Testis (tissue), 3 donors: ENCODE data around the gene SPATA24. TPM values are rescaled to one million over a fixed set of nuclear protein-coding genes. Genes with fewer than 3 reads are reported as not detected.
A peak's percentile ranks its signal among the peaks of the same experiment; 100 is the strongest.

Experiments
- DNase-seq: peaks from one replicate; pipeline ENCODE4 v3.0.0-alpha.2; 2019
- H3K27ac ChIP-seq, 2 donors: fragments of 200-600 bp; sonication (generic); one replicate each; pipeline ENCODE4 v1.5.1; 2019
- H3K27me3 ChIP-seq: fragments of 200-600 bp; sonication (generic); one replicate; pipeline ENCODE4 v1.5.1; 2019
- H3K36me3 ChIP-seq: fragments of 200-600 bp; sonication (generic); one replicate; pipeline ENCODE4 v1.5.1; 2017; ENCODE audit warnings: low read depth; ENCODE audit errors: missing control alignments
- H3K4me1 ChIP-seq: fragments of 200-600 bp; sonication (generic); one replicate; pipeline ENCODE4 v1.5.1; 2019
- H3K4me3 ChIP-seq, 2 donors: fragments of 200-600 bp; sonication (generic); one replicate each; pipeline ENCODE4 v1.5.1; 2017 to 2019
- H3K9me3 ChIP-seq: fragments of 200-600 bp; sonication (generic); one replicate; pipeline ENCODE4 v1.5.1; 2017
- POLR2A ChIP-seq: fragments of 450-650 bp; IDR thresholded peaks from one replicate; pipeline ENCODE4 v1.6.1; 2017; ENCODE audit warnings: antibody characterized with exemption, mild to moderate bottlenecking, moderate library complexity
- WGBS, 2 donors: methylation state at CpG; one replicate each; pipeline ENCODE4 v1.1.5; 2018; 5-methylcytosine and 5-hydroxymethylcytosine counted together
- intact Hi-C: fragments of 100-400 bp; cut with DNase I; formaldehyde crosslinking; loops from one replicate; pipeline ENCODE4 v1.15.1; 2023; ENCODE audit warnings: low total_unique reads
- polyA plus RNA-seq: library from polyadenylated mRNA; stranded (reverse); fragments of 350-450 nt; fragmentation: Illumina TruSeq; extraction: RNeasy Lipid Tissue Mini Kit (QIAGEN cat#74804); gene quantifications from one replicate; pipeline ENCODE4 v1.2.3, GENCODE V29; 2014; ENCODE audit warnings: low read depth, low replicate concordance; ENCODE audit not compliant: insufficient read depth
- total RNA-seq, 2 donors: library from RNA; depleted of rRNA; stranded (reverse); fragments of >200 nt; gene quantifications; one replicate each; pipeline ENCODE4 v1.2.3, GENCODE V29; 2016
- TF ChIP-seq, protein P1 (sequence below), 3 experiments: fragments of 450-650 bp in 2 of 3; fragments of 200-600 bp in 1 of 3; sonication (generic) in 1 of 3; IDR thresholded peaks; one replicate each; pipeline ENCODE4 v1.5.1; 2016 to 2019; ENCODE audit warnings: antibody characterized with exemption in 3 of 3, mild to moderate bottlenecking in 2 of 3, moderate library complexity in 1 of 3

The SPATA24 gene
- total and polyA plus RNA-seq, 3 donors from 2014 or later: 45.2 to 185 (median 94.6) TPM

DNA sequence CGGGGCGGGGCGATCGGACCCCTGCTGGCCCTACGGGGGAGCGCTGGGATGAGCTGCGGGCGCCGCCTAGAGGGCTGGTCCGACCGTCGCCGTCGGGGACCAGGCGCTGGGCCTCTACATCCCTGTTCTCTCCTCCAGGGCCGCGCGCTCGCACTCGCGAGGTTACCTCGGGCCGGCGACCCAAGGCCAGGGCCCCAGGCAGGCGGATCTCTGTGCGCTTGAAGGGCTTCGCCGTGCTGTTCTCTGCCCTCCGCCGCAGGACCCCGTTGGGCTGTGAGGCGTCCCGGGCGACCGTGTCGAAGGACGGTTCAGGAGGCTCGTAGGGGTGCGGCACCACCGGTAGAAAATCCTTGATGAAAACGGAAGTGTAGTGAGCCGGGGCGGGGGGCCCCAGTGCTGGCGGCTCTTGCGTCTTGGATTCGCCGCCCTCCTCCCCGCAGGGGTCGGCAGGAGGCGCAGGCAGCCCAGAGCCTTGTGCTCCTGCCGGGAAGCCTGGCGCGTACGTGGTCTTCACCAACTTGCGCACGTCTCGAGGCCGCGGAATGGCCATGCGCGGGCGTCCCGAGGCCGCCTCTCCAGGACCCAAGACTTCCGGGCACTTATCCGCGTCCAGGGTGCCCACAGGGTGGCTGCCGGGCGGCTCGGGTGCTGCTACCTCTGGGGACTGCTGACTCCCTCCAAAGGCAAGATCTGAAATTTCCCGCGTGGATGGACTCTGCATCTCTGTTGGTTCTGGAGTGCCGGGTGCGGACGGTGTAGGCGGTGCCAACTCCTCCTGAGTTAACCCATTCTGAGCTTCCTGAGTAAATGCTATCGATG lies 11.0 kb downstream of the SPATA24 start:
- peak; percentile 41 for DNase-seq
- 29 to 36% methylated on average over 39 to 57 of the region's 77 CpGs for WGBS, 2 donors
- H3K36me3 ChIP-seq: no peaks in the 10 kb centered on the region
- H3K27me3 ChIP-seq: no peaks in the 10 kb centered on the region
- peaks cover 8% of the 10 kb centered on the region for H3K4me1 ChIP-seq
- H3K27ac ChIP-seq: no peak overlapping the region
- no peak for TF ChIP-seq POLR2A
- TF ChIP-seq, protein P1, sequence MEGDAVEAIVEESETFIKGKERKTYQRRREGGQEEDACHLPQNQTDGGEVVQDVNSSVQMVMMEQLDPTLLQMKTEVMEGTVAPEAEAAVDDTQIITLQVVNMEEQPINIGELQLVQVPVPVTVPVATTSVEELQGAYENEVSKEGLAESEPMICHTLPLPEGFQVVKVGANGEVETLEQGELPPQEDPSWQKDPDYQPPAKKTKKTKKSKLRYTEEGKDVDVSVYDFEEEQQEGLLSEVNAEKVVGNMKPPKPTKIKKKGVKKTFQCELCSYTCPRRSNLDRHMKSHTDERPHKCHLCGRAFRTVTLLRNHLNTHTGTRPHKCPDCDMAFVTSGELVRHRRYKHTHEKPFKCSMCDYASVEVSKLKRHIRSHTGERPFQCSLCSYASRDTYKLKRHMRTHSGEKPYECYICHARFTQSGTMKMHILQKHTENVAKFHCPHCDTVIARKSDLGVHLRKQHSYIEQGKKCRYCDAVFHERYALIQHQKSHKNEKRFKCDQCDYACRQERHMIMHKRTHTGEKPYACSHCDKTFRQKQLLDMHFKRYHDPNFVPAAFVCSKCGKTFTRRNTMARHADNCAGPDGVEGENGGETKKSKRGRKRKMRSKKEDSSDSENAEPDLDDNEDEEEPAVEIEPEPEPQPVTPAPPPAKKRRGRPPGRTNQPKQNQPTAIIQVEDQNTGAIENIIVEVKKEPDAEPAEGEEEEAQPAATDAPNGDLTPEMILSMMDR (IDR thresholded peaks at IDR 0.05): peak; percentile 21 to 24 (median 22)
- peak overlapping the region; percentile 43 to 59 for H3K4me3 ChIP-seq
- H3K9me3 ChIP-seq: no peaks in the 10 kb centered on the region
- intact Hi-C loops: no loop called here

DNA sequence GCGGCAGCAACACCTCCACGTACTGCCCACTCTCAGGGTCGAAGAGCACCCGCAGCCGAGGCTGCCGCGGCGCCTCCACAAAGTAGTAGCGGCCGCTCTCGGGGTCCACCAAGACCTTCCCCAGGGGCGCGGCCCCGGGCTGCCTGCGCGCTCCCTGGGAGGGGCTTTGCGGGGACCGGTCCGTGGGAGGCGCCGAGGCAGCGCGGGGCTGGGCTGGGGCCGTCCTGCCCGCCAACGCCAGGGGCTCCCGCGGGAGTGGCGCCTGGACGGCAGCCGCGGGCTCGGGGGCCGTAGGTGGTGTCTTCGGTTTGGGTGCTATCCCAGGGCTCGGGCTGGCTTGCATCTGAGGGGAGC lies 11.6 kb downstream of the SPATA24 start:
- Histone ChIP-seq H3K9me3 (no peaks in the 10 kb centered on the region), H3K4me1 (peaks cover 8% of the 10 kb centered on the region), H3K27me3 (no peaks in the 10 kb centered on the region), H3K4me3 (peak overlapping the region; percentile 43 to 59), H3K27ac (no peak overlapping the region), H3K36me3 (no peaks in the 10 kb centered on the region)
- WGBS, 2 donors: 16 to 20% methylated on average over 8 to 34 of the region's 36 CpGs
- intact Hi-C loops: no loop called here
- DNase-seq: no peak
- TF ChIP-seq, protein P1 (IDR thresholded peaks at IDR 0.05): no peak
- TF ChIP-seq POLR2A: no peak

DNA sequence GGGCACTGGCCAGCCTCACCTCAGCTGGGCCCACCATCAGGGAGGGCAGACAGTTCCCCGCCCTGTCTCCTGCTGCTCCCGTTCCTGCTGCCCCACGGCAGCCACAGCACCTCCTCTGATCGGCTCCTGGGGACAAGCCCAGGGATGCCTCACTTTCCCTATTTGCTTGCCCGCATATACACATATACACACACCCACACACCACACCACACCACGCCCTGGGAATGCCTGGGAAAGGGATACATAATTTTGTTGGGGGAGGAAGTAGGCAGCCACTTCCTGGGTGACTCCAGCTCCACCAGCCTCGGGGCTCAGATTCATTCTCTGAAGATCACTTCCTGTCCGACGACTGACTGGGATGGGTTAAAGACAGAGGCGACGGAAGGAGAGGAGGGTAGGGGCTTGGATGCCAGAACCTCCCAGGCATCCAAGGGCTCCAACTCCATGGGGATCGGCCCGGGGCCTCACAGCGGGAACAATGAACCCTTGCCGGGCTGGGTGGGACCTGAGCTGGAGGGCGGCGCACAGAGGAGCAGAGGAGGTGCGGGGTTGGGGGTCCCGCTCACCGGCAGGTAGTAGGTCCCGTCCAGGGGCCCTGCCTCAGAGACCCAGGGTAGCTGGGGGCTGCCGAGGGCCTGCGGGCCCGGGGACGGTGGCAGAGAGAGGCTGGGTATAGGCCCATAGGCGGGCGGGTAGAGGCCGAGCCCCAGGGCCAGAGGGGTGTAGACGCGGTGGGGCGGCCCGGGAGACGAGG lies 12.1 kb downstream of the SPATA24 start:
- H3K4me3 ChIP-seq: peak overlapping the region; percentile 43 to 59
- H3K9me3 ChIP-seq: no peaks in the 10 kb centered on the region
- WGBS, 2 donors: 52 to 58% methylated on average over 20 to 33 of the region's 33 CpGs
- peaks cover 8% of the 10 kb centered on the region for H3K4me1 ChIP-seq
- TF ChIP-seq, protein P1 (IDR thresholded peaks at IDR 0.05): no peak
- no peak for DNase-seq
- intact Hi-C loops: no loop called here
- H3K27me3 ChIP-seq: no peaks in the 10 kb centered on the region
- H3K27ac ChIP-seq: no peak overlapping the region
- no peaks in the 10 kb centered on the region for H3K36me3 ChIP-seq

DNA sequence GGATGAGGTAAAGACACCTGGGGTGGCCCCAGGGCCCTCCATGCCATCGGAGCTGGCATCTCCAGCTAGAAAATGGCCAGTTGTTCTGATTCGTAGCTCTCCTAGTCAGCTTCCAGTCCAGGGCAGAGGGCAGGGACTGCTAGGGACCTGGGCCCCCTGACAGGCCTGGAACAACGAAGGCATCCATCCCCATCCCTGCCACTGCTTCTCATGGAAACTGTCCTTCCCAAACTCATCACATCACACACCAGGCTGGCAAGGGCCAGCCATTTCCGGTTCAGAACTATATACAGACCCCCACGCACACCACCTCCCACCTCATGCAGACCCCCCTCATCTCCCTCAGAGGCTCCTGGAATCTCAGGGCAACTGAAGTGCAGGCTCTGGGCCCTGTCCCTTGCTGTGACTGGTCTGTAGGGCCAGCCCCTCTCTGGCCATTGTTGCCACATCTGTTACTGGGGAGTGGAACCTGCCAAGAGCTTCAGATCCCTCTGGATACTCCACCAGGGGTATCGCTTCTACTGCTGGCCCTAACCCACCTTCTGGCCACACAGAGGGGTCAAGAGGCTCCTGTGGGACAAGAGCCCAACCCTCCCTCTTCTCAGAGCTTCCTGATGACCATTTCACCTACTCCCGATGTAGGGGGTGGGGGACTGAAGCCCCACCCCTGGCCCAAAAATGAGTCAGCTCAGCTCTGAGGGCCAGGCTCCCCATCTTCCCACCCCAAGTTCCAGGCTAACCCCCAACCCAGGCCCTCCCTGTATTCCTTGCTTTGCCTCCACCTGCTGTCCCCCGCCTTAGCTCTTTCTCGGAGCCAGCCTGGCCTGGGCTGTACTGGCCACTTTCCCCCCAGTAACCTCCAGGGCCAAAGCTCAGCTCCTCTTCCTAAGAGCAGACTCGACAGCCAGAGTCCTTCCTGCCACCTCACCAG lies 13.0 kb downstream of the SPATA24 start:
- Histone ChIP-seq H3K36me3 (no peaks in the 10 kb centered on the region), H3K4me1 (peaks cover 8% of the 10 kb centered on the region), H3K9me3 (no peaks in the 10 kb centered on the region), H3K27me3 (no peaks in the 10 kb centered on the region), H3K4me3 (no peak overlapping the region), H3K27ac (no peak overlapping the region)
- TF ChIP-seq, protein P1 (IDR thresholded peaks at IDR 0.05): no peak
- TF ChIP-seq POLR2A: no peak
- WGBS, 2 donors: 77 to 87% methylated on average over 9 to 10 of the region's 10 CpGs
- intact Hi-C loops: no loop called here
- DNase-seq: no peak
